Measurements from ENCODE around the gene PKHD1. TPM values are rescaled to one million over a fixed set of nuclear protein-coding genes. Genes with fewer than 3 reads are reported as not detected.

PKHD1 gene
- total RNA-seq, 2 donors from 2014 or later, result 0.20 TPM

DNA sequence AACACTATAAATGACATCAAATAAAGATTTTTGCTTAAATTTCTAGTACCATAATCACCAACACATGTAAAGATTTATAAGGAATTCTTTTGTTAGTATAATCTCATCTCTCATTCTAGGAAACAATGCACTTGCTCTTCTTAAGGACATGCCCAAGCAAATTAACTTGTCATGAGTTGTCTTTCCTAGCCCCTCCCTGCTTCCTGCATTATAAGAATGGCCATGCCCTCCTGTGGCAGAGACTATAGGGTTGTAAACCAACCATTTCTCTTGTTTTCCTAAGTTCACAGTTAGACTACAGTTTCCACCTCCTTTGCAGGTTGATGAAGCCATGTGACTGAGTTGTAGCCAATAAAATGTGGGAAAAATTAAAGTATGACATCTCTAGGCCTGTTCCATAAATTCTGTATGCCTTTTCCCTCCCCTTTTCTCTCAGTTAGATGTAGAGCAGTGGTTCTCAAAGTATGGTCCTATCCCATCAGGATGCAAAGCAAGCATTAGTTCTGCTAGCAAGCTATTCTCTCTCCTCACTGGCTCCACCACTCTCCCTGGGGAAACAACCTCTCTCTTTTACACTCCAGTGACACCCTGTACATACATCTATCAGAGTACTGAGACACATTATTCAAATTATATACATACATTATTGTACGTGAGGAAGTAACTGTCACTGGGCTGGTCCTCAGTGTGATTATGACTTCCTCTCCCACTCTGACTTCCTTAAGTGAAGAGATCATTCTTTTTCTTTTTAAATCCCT, 295.0 kb downstream of the PKHD1 start:
- H3K4me1 ChIP-seq (ENCODE audit: control insufficient read depth, insufficient read depth, low read length), result no peaks in the 10 kb centered on the region
- WGBS, 2 experiments (ENCODE audit: insufficient coverage in 1 of 2, insufficient read length in 1 of 2), result 92 to 100% methylated on average over 1 of the region's 1 CpG
- no peak overlapping the region for H3K9ac ChIP-seq (ENCODE audit: extremely low read depth, low read length, poor library complexity, severe bottlenecking)
- peaks cover under 1% of the 10 kb centered on the region for H3K36me3 Mint-ChIP-seq (ENCODE audit: low read depth)
- H3K9me3 ChIP-seq (ENCODE audit: control insufficient read depth, low read length), result peaks cover 21% of the 10 kb centered on the region
- H3K27me3 ChIP-seq (ENCODE audit: control insufficient read depth, insufficient read depth, low read length, poor library complexity, severe bottlenecking), result no peaks in the 10 kb centered on the region
- TF ChIP-seq CTCF (conservative IDR thresholded peaks at IDR 0.05), result no peak
- no peak overlapping the region for H3K4me3 ChIP-seq (ENCODE audit: low read length)
- H3K4me1 Mint-ChIP-seq, result no peaks in the 10 kb centered on the region
- peaks cover 17% of the 10 kb centered on the region for H3K9me3 Mint-ChIP-seq
- H3K27ac Mint-ChIP-seq, result no peak overlapping the region
- H3K36me3 ChIP-seq (ENCODE audit: control insufficient read depth, insufficient read depth, low read length), result no peaks in the 10 kb centered on the region
- H3K27ac ChIP-seq (ENCODE audit: low read depth, low read length), result no peak overlapping the region
- H3K4me3 Mint-ChIP-seq, result no peak overlapping the region
- DNase-seq, result no peak
- H3K27me3 Mint-ChIP-seq (ENCODE audit: insufficient read depth), result no peaks in the 10 kb centered on the region

- H3K9ac ChIP-seq (ENCODE audit: extremely low read depth, low read length, poor library complexity, severe bottlenecking), result no peak overlapping the region
- no peak for TF ChIP-seq CTCF (conservative IDR thresholded peaks at IDR 0.05)
- H3K27me3 ChIP-seq (ENCODE audit: control insufficient read depth, insufficient read depth, low read length, poor library complexity, severe bottlenecking), result no peaks in the 10 kb centered on the region
- Mint-ChIP-seq H3K4me1 (no peaks in the 10 kb centered on the region), H3K27me3 (ENCODE audit: insufficient read depth) (no peaks in the 10 kb centered on the region), H3K9me3 (peaks cover 8% of the 10 kb centered on the region), H3K27ac (no peak overlapping the region), H3K36me3 (ENCODE audit: low read depth) (no peaks in the 10 kb centered on the region), H3K4me3 (no peak overlapping the region)
- no peak overlapping the region for H3K27ac ChIP-seq (ENCODE audit: low read depth, low read length)
- H3K9me3 ChIP-seq (ENCODE audit: control insufficient read depth, low read length), result peaks cover 7% of the 10 kb centered on the region
- no peaks in the 10 kb centered on the region for H3K4me1 ChIP-seq (ENCODE audit: control insufficient read depth, insufficient read depth, low read length)
- H3K4me3 ChIP-seq (ENCODE audit: low read length), result no peak overlapping the region
- H3K36me3 ChIP-seq (ENCODE audit: control insufficient read depth, insufficient read depth, low read length), result no peaks in the 10 kb centered on the region
- WGBS, 2 experiments (ENCODE audit: insufficient coverage in 1 of 2, insufficient read length in 1 of 2), result 83 to 85% methylated on average over 4 to 5 of the region's 5 CpGs
- no peak for DNase-seq
Measured at GRCh38 chr6:51790946-51791345, 296.5 kb downstream of the PKHD1 start.

DNA sequence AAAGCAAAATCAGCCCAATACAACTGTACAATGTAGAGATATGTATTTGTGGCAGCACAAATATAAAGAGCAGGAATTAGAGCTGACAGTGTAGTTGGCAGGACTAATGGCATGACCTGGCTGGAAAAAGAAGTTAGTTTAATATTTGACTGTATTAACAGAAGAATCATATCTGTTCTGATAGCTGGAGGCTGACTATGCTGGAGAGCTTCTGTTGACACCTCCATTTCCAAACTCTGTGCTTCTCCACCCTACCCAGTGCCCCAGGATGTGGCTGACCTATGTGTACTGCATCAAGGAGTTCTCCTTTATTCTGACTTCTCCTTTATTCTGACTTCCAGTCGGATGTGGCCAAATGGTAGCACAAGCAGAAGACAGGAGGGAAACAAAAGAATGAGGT, 299.3 kb downstream of the PKHD1 start:
- 89% methylated on average over 1 of the region's 1 CpG; no CpG with 5 or more reads in 1 of the 2 experiments for WGBS, 2 experiments (ENCODE audit: insufficient coverage in 1 of 2, insufficient read length in 1 of 2)
- H3K4me3 Mint-ChIP-seq, result no peak overlapping the region
- no peaks in the 10 kb centered on the region for H3K9me3 Mint-ChIP-seq
- Histone ChIP-seq H3K9me3 (ENCODE audit: control insufficient read depth, low read length) (no peaks in the 10 kb centered on the region), H3K4me3 (ENCODE audit: low read length) (no peak overlapping the region), H3K9ac (ENCODE audit: extremely low read depth, low read length, poor library complexity, severe bottlenecking) (no peak overlapping the region), H3K36me3 (ENCODE audit: control insufficient read depth, insufficient read depth, low read length) (no peaks in the 10 kb centered on the region), H3K4me1 (ENCODE audit: control insufficient read depth, insufficient read depth, low read length) (no peaks in the 10 kb centered on the region), H3K27me3 (ENCODE audit: control insufficient read depth, insufficient read depth, low read length, poor library complexity, severe bottlenecking) (no peaks in the 10 kb centered on the region), H3K27ac (ENCODE audit: low read depth, low read length) (no peak overlapping the region)
- no peak for DNase-seq
- H3K36me3 Mint-ChIP-seq (ENCODE audit: low read depth), result no peaks in the 10 kb centered on the region
- no peak overlapping the region for H3K27ac Mint-ChIP-seq
- H3K4me1 Mint-ChIP-seq, result no peaks in the 10 kb centered on the region
- no peaks in the 10 kb centered on the region for H3K27me3 Mint-ChIP-seq (ENCODE audit: insufficient read depth)
- no peak for TF ChIP-seq CTCF (conservative IDR thresholded peaks at IDR 0.05)
